H1 (cell line): ENCODE data around the gene PRXL2B. TPM values are rescaled to one million over a fixed set of nuclear protein-coding genes. Genes with fewer than 3 reads are reported as not detected.

Source experiments
- CTCF ChIA-PET: fragments of 300-600 bp; sonication (Branson Sonifier 250); formaldehyde crosslinking; loops from one replicate; lab custom pipeline; 2021; ENCODE audit not compliant: partially characterized antibody; lab: Charles Lee
- POLR2A ChIA-PET: fragments of 300-600 bp; sonication (Branson Sonifier 250); formaldehyde crosslinking; loops from one replicate; lab custom pipeline; 2021; ENCODE audit warnings: inconsistent platforms; ENCODE audit not compliant: partially characterized antibody; lab: Charles Lee
- DNase-seq, 2 experiments: peaks; one replicate each; pipeline versions ENCODE4 v3.0.0 to v3.0.0-alpha.2; 2010 to 2022; ENCODE audit warnings: low spot score in 2 of 2, low read depth in 1 of 2, mixed read lengths in 1 of 2
- FAIRE-seq: peaks from 2 replicates; lab custom pipeline; 2011; peaks lifted over from hg19 to GRCh38; lab: Jason Lieb, UNC
- H2AFZ ChIP-seq: 2 replicates; pipeline ENCODE4 v1.8.1; 2012; ENCODE audit warnings: low read length, inconsistent platforms
- H2AK5ac ChIP-seq: 2 replicates; pipeline ENCODE4 v1.6.1; 2013; ENCODE audit warnings: low read depth, low read length
- H2BK120ac ChIP-seq: replicated peaks from 2 replicates; pipeline ENCODE3; 2013; ENCODE audit warnings: low read depth, low read length, inconsistent platforms
- H2BK12ac ChIP-seq: 2 replicates; pipeline ENCODE4 v1.6.1; 2013; ENCODE audit warnings: low read depth, low read length
- H2BK15ac ChIP-seq: 2 replicates; pipeline ENCODE4 v1.6.1; 2013; ENCODE audit warnings: low read length
- H2BK20ac ChIP-seq: 2 replicates; pipeline ENCODE4 v1.6.1; 2013; ENCODE audit warnings: low read length
- H2BK5ac ChIP-seq: 2 replicates; pipeline ENCODE4 v1.6.1; 2013; ENCODE audit warnings: low read depth, low read length
- H3K14ac ChIP-seq: 2 replicates; pipeline ENCODE4 v1.6.1; 2013; ENCODE audit warnings: inconsistent platforms; ENCODE audit not compliant: insufficient read length
- H3K18ac ChIP-seq: 2 replicates; pipeline ENCODE4 v1.6.1; 2013; ENCODE audit warnings: low read length; ENCODE audit errors: extremely low read depth
- H3K23ac ChIP-seq: 2 replicates; pipeline ENCODE4 v1.6.1; 2013; ENCODE audit warnings: inconsistent platforms; ENCODE audit not compliant: insufficient read length
- H3K23me2 ChIP-seq: 2 replicates; pipeline ENCODE4 v1.6.1; 2013; ENCODE audit warnings: low read depth, low read length
- H3K27ac ChIP-seq: 2 replicates; pipeline ENCODE4 v1.6.1; 2011; ENCODE audit warnings: low read depth, low read length, inconsistent platforms
- H3K27me3 ChIP-seq, 4 experiments: replicated peaks in 1 of 4; 1 replicate in 1 of 4; 2 replicates in 3 of 4; pipeline versions ENCODE4 v1.6.1 to v1.8.1; 2011 to 2013; ENCODE audit warnings: low read length in 3 of 4, mild to moderate bottlenecking in 3 of 4, inconsistent platforms in 2 of 4, mixed read lengths in 2 of 4, moderate library complexity in 1 of 4; ENCODE audit not compliant: control insufficient read depth in 3 of 4, insufficient read depth in 3 of 4; ENCODE audit errors: extremely low read depth in 1 of 4
- H3K36me3 ChIP-seq, 4 experiments: 2 replicates each; pipeline versions ENCODE4 v1.6.1 to v1.8.1; 2011 to 2013; ENCODE audit warnings: mild to moderate bottlenecking in 4 of 4, low read length in 3 of 4, moderate library complexity in 2 of 4, control low read depth in 1 of 4, inconsistent platforms in 1 of 4; ENCODE audit not compliant: insufficient read depth in 4 of 4, control insufficient read depth in 2 of 4
- H3K4ac ChIP-seq: replicated peaks from 2 replicates; pipeline ENCODE3; 2013; ENCODE audit warnings: low read length, low read depth, mixed read lengths, inconsistent platforms; ENCODE audit not compliant: insufficient read length
- H3K4me1 ChIP-seq, 4 experiments: replicated peaks in 1 of 4; 1 replicate in 1 of 4; 2 replicates in 3 of 4; pipeline versions ENCODE4 v1.6.1 to v1.8.1; 2011 to 2013; ENCODE audit warnings: low read length in 3 of 4, inconsistent platforms in 2 of 4, mixed read lengths in 1 of 4; ENCODE audit not compliant: insufficient read depth in 4 of 4, control insufficient read depth in 3 of 4
- H3K4me2 ChIP-seq, 2 experiments: 2 replicates each; pipeline versions ENCODE4 v1.6.1 to v1.8.1; 2011 to 2013; ENCODE audit warnings: low read depth in 2 of 2, low read length in 2 of 2, control low read depth in 1 of 2, inconsistent platforms in 1 of 2, mild to moderate bottlenecking in 1 of 2; ENCODE audit not compliant: insufficient read depth in 1 of 2
- H3K4me3 ChIP-seq, 4 experiments: fragments of 200-600, 300-600 bp in 1 of 4; sonication (generic), shearing (Covaris generic), sonication (Bioruptor Twin) in 1 of 4; 2 replicates each; pipeline versions ENCODE4 v1.5.1 to v1.8.1; 2011 to 2016; ENCODE audit warnings: low read length in 4 of 4, low read depth in 3 of 4, control low read depth in 2 of 4, inconsistent platforms in 2 of 4, mild to moderate bottlenecking in 2 of 4, mixed read lengths in 1 of 4, moderate library complexity in 1 of 4; ENCODE audit not compliant: insufficient read depth in 2 of 4; ENCODE audit errors: extremely low read depth in 1 of 4
- H3K56ac ChIP-seq: replicated peaks from 2 replicates; pipeline ENCODE3; 2013; ENCODE audit warnings: low read depth, mild to moderate bottlenecking, mixed read lengths, low read length, inconsistent platforms; ENCODE audit not compliant: insufficient read length
- H3K79me1 ChIP-seq: 2 replicates; pipeline ENCODE4 v1.6.1; 2013; ENCODE audit warnings: low read depth, low read length, control low read depth
- H3K79me2 ChIP-seq, 2 experiments: 2 replicates each; pipeline versions ENCODE4 v1.6.1 to v1.8.1; 2012 to 2013; ENCODE audit warnings: low read length in 2 of 2, mild to moderate bottlenecking in 2 of 2, inconsistent platforms in 1 of 2; ENCODE audit not compliant: insufficient read depth in 2 of 2, control insufficient read depth in 1 of 2
- H3K9ac ChIP-seq, 4 experiments: replicated peaks in 1 of 4; 1 replicate in 1 of 4; 2 replicates in 3 of 4; pipeline versions ENCODE4 v1.6.1 to v1.8.1; 2011 to 2013; ENCODE audit warnings: low read depth in 3 of 4, low read length in 3 of 4, control low read depth in 2 of 4, mild to moderate bottlenecking in 2 of 4, moderate library complexity in 2 of 4, inconsistent platforms in 1 of 4; ENCODE audit errors: extremely low read depth in 1 of 4
- H3K9me3 ChIP-seq, 2 experiments: 2 replicates each; pipeline versions ENCODE4 v1.6.1 to v1.8.1; 2012 to 2013; ENCODE audit warnings: mild to moderate bottlenecking in 2 of 2, moderate library complexity in 2 of 2, control low read depth in 1 of 2, inconsistent platforms in 1 of 2, low read depth in 1 of 2, low read length in 1 of 2, mixed read lengths in 1 of 2; ENCODE audit not compliant: insufficient read depth in 2 of 2
- H4K20me1 ChIP-seq, 2 experiments: replicated peaks in 1 of 2; 2 replicates each; pipeline versions ENCODE3 to v1.8.1; 2011 to 2013; ENCODE audit warnings: inconsistent platforms in 2 of 2, low read length in 2 of 2, mild to moderate bottlenecking in 1 of 2; ENCODE audit not compliant: insufficient read depth in 2 of 2, control insufficient read depth in 1 of 2
- H4K5ac ChIP-seq: 2 replicates; pipeline ENCODE4 v1.6.1; 2013; ENCODE audit warnings: low read length, low read depth, mixed read lengths, inconsistent platforms; ENCODE audit not compliant: insufficient read length
- H4K8ac ChIP-seq: 2 replicates; pipeline ENCODE4 v1.8.0; 2013; ENCODE audit warnings: mild to moderate bottlenecking, moderate library complexity, low read length, inconsistent platforms; ENCODE audit not compliant: insufficient read depth; ENCODE audit errors: extremely low read depth
- H4K91ac ChIP-seq: replicated peaks from 2 replicates; pipeline ENCODE3; 2013; ENCODE audit warnings: low read length, mixed read lengths, inconsistent platforms; ENCODE audit not compliant: insufficient read length
- BACH1 ChIP-seq: IDR thresholded peaks from 2 replicates; pipeline ENCODE4 v1.6.1; 2012; ENCODE audit warnings: low read length, improper control_type of control experiment
- BRCA1 ChIP-seq: IDR thresholded peaks from 2 replicates; pipeline ENCODE4 v1.6.1; 2012; ENCODE audit warnings: low read depth, low read length, improper control_type of control experiment
- HDAC2 ChIP-seq, 2 experiments: fragments of 300-600 bp in 1 of 2; sonication (generic) in 1 of 2; IDR thresholded peaks; 2 replicates each; pipeline ENCODE4 v1.6.1; 2011 to 2012; ENCODE audit warnings: low read depth in 2 of 2, low read length in 2 of 2, mild to moderate bottlenecking in 2 of 2, moderate library complexity in 2 of 2, borderline replicate concordance in 1 of 2, inconsistent platforms in 1 of 2
- MAFK ChIP-seq: IDR thresholded peaks from 2 replicates; pipeline ENCODE4 v1.6.1; 2012; ENCODE audit warnings: low read depth, mild to moderate bottlenecking, improper control_type of control experiment, low read length
- TEAD4 ChIP-seq: IDR thresholded peaks from 2 replicates; pipeline ENCODE4 v1.6.1; 2012; ENCODE audit warnings: low read depth, low read length, inconsistent platforms, mixed read lengths
- YY1 ChIP-seq: IDR thresholded peaks from 2 replicates; pipeline ENCODE4 v1.6.1; 2011; ENCODE audit warnings: low read depth, mild to moderate bottlenecking, low read length
- WGBS, 2 experiments: shearing (Covaris generic) in 1 of 2; methylation state at CpG; one replicate each; pipeline versions ENCODE4 v1.1.6 to v1.1.7; 2013 to 2015; ENCODE audit warnings: low lambda C conversion rate in 2 of 2, mixed read lengths in 2 of 2, inconsistent platforms in 1 of 2, low coverage in 1 of 2, missing lambda C conversion rate in 1 of 2; ENCODE audit not compliant: insufficient replicate concordance in 2 of 2, insufficient coverage in 1 of 2, insufficient read length in 1 of 2; ENCODE audit errors: extremely low coverage in 1 of 2, missing lambda C conversion rate in 1 of 2; 5-methylcytosine and 5-hydroxymethylcytosine counted together
- polyA plus RNA-seq, 7 experiments: library from polyadenylated mRNA; depleted of rRNA in 3 of 7; stranded (reverse) in 5 of 7; unstranded in 2 of 7; fragments of >200 nt in 5 of 7; fragments of 200-250 nt in 2 of 7; gene quantifications; 1 replicate in 5 of 7; 2 replicates in 1 of 7; 4 replicates in 1 of 7; pipeline versions ENCODE4 v1.2.1 to v1.2.3, GENCODE V29; 2011 to 2013; ENCODE audit warnings: missing spikeins in 2 of 7, mixed read lengths in 2 of 7
- total RNA-seq: library from RNA; stranded (reverse); fragmentation: NEBNext Ultra II Directional; extraction: Animal tissue kit (Norgen Biotek cat#: 25700); gene quantifications from 2 replicates; pipeline ENCODE4 v1.2.1, GENCODE V29; 2021
- TF ChIP-seq, protein P1 (sequence below), 3 experiments: IDR thresholded peaks; 1 replicate in 2 of 3; 2 replicates in 1 of 3; pipeline versions ENCODE4 v1.5.1 to v1.6.1; 2011; ENCODE audit warnings: low read length in 3 of 3, mild to moderate bottlenecking in 3 of 3, inconsistent platforms in 2 of 3, low read depth in 1 of 3, moderate library complexity in 1 of 3; ENCODE audit not compliant: insufficient read depth in 1 of 3; ENCODE audit errors: control extremely low read depth in 1 of 3
- TF ChIP-seq, protein P2 (sequence below): IDR thresholded peaks from 2 replicates; pipeline ENCODE4 v1.6.1; 2011; ENCODE audit warnings: low read length, improper control_type of control experiment

PRXL2B gene
- total and polyA plus RNA-seq, 2 of the 8 experiments (the other 6 are each of a cell fraction or from before 2014, with no cell fraction given), result 35.3 to 46.0 TPM

- peak overlapping the region; percentile 79 for H4K8ac ChIP-seq
- no peak overlapping the region for H3K27ac ChIP-seq
- H2BK20ac ChIP-seq, result 0 out of 2 replicates have a peak overlapping the region, but pooled peaks have one; percentile 34
- peaks cover 12% of the 10 kb centered on the region for H3K23me2 ChIP-seq
- H4K91ac ChIP-seq, result no peak overlapping the region
- H3K14ac ChIP-seq, result no peak overlapping the region
- no peaks in the 10 kb centered on the region; the same call in 1 of the 2 replicates for H3K79me1 ChIP-seq
- no peaks in the 10 kb centered on the region for H3K9me3 ChIP-seq
- DNase-seq (no peak), FAIRE-seq (no peak)
- no peak overlapping the region for H3K4ac ChIP-seq
- WGBS, 2 experiments, result 69% methylated on average over 14 of the region's 14 CpGs; no CpG with 5 or more reads in 1 of the 2 experiments
- ChIA-PET POLR2A (interaction anchor here (0.9 to 1.4 kb wide), 3 partner anchors 21 to 80 kb away, joined by 3 to 4 read pairs (median 4); no protein-coding TSS in a partner anchor), CTCF (interaction anchor here (0.6 to 4.5 kb wide), 3 partner anchors 20 to 36 kb away, joined by 3 to 24 read pairs (median 9); no protein-coding TSS in a partner anchor)
- no peak overlapping the region for H3K4me3 ChIP-seq
- H3K23ac ChIP-seq, result no peak overlapping the region
- no peak overlapping the region for H4K5ac ChIP-seq
- no peak overlapping the region; a peak in 1 of 7 replicates for H3K9ac ChIP-seq
- peaks cover 2 to 3% of the 10 kb centered on the region in 2 experiments for H4K20me1 ChIP-seq
- no peaks in the 10 kb centered on the region for H3K27me3 ChIP-seq
- no peak overlapping the region for H3K56ac ChIP-seq
- H3K4me2 ChIP-seq, result peak overlapping the region in 1 of 2 experiments; percentile 44; a peak in 3 of 4 replicates
- H2AFZ ChIP-seq, result no peak overlapping the region
- H3K36me3 ChIP-seq, result no peaks in the 10 kb centered on the region
- H3K4me1 ChIP-seq, result peaks cover 0 to 25% (median 9%) of the 10 kb centered on the region in 4 experiments; a peak in 4 of 7 replicates
- H2AK5ac ChIP-seq, result no peak overlapping the region
- H2BK12ac ChIP-seq, result peak overlapping the region; percentile 50; the same call in 1 of the 2 replicates
- H3K18ac ChIP-seq, result no peak overlapping the region; the same call in 1 of the 2 replicates
- no peaks in the 10 kb centered on the region for H3K79me2 ChIP-seq
- 0 out of 2 replicates have a peak overlapping the region, but pooled peaks have one; percentile 72 for H2BK15ac ChIP-seq
- no peak overlapping the region for H2BK5ac ChIP-seq
- H2BK120ac ChIP-seq, result no peak overlapping the region
- TF ChIP-seq BACH1 (no peak), TEAD4 (no peak), MAFK (no peak), BRCA1 (no peak), HDAC2 (IDR thresholded peaks at IDR 0.05; ENCODE audit: borderline replicate concordance in 1 of 2, low read depth in 2 of 2, low read length in 2 of 2) (no peak), YY1 (no peak)
- TF ChIP-seq, protein P1, sequence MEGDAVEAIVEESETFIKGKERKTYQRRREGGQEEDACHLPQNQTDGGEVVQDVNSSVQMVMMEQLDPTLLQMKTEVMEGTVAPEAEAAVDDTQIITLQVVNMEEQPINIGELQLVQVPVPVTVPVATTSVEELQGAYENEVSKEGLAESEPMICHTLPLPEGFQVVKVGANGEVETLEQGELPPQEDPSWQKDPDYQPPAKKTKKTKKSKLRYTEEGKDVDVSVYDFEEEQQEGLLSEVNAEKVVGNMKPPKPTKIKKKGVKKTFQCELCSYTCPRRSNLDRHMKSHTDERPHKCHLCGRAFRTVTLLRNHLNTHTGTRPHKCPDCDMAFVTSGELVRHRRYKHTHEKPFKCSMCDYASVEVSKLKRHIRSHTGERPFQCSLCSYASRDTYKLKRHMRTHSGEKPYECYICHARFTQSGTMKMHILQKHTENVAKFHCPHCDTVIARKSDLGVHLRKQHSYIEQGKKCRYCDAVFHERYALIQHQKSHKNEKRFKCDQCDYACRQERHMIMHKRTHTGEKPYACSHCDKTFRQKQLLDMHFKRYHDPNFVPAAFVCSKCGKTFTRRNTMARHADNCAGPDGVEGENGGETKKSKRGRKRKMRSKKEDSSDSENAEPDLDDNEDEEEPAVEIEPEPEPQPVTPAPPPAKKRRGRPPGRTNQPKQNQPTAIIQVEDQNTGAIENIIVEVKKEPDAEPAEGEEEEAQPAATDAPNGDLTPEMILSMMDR (IDR thresholded peaks at IDR 0.05; ENCODE audit: control extremely low read depth in 1 of 3, insufficient read depth in 1 of 3, low read depth in 1 of 3, low read length in 3 of 3), result no peak
- TF ChIP-seq, protein P2, sequence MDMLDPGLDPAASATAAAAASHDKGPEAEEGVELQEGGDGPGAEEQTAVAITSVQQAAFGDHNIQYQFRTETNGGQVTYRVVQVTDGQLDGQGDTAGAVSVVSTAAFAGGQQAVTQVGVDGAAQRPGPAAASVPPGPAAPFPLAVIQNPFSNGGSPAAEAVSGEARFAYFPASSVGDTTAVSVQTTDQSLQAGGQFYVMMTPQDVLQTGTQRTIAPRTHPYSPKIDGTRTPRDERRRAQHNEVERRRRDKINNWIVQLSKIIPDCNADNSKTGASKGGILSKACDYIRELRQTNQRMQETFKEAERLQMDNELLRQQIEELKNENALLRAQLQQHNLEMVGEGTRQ, result peak; percentile 72; the same call in 1 of the 2 replicates
Observed at GRCh38 chr1:2583871-2584351, 2.7 kb upstream of the PRXL2B start.
